H1 (cell line): ENCODE measurements around the gene TACC2. TPM values are rescaled to one million over a fixed set of nuclear protein-coding genes. Genes with fewer than 3 reads are reported as not detected.
A peak's percentile ranks its signal among the peaks of the same experiment; 100 is the strongest.

Source experiments
- CTCF ChIA-PET: fragments of 300-600 bp; sonication (Branson Sonifier 250); formaldehyde crosslinking; loops from one replicate; lab custom pipeline; 2021; ENCODE audit not compliant: partially characterized antibody; lab: Charles Lee
- POLR2A ChIA-PET: fragments of 300-600 bp; sonication (Branson Sonifier 250); formaldehyde crosslinking; loops from one replicate; lab custom pipeline; 2021; ENCODE audit warnings: inconsistent platforms; ENCODE audit not compliant: partially characterized antibody; lab: Charles Lee
- DNase-seq, 2 experiments: peaks; one replicate each; pipeline versions ENCODE4 v3.0.0 to v3.0.0-alpha.2; 2010 to 2022; ENCODE audit warnings: low spot score in 2 of 2, low read depth in 1 of 2, mixed read lengths in 1 of 2
- FAIRE-seq: peaks from 2 replicates; lab custom pipeline; 2011; peaks lifted over from hg19 to GRCh38; lab: Jason Lieb, UNC
- H2AFZ ChIP-seq: 2 replicates; pipeline ENCODE4 v1.8.1; 2012; ENCODE audit warnings: low read length, inconsistent platforms
- H2AK5ac ChIP-seq: 2 replicates; pipeline ENCODE4 v1.6.1; 2013; ENCODE audit warnings: low read depth, low read length
- H2BK120ac ChIP-seq: replicated peaks from 2 replicates; pipeline ENCODE3; 2013; ENCODE audit warnings: low read depth, low read length, inconsistent platforms
- H2BK12ac ChIP-seq: 2 replicates; pipeline ENCODE4 v1.6.1; 2013; ENCODE audit warnings: low read depth, low read length
- H2BK15ac ChIP-seq: 2 replicates; pipeline ENCODE4 v1.6.1; 2013; ENCODE audit warnings: low read length
- H2BK20ac ChIP-seq: 2 replicates; pipeline ENCODE4 v1.6.1; 2013; ENCODE audit warnings: low read length
- H2BK5ac ChIP-seq: 2 replicates; pipeline ENCODE4 v1.6.1; 2013; ENCODE audit warnings: low read depth, low read length
- H3K14ac ChIP-seq: 2 replicates; pipeline ENCODE4 v1.6.1; 2013; ENCODE audit warnings: inconsistent platforms; ENCODE audit not compliant: insufficient read length
- H3K18ac ChIP-seq: 2 replicates; pipeline ENCODE4 v1.6.1; 2013; ENCODE audit warnings: low read length; ENCODE audit errors: extremely low read depth
- H3K23ac ChIP-seq: 2 replicates; pipeline ENCODE4 v1.6.1; 2013; ENCODE audit warnings: inconsistent platforms; ENCODE audit not compliant: insufficient read length
- H3K23me2 ChIP-seq: 2 replicates; pipeline ENCODE4 v1.6.1; 2013; ENCODE audit warnings: low read depth, low read length
- H3K27ac ChIP-seq: 2 replicates; pipeline ENCODE4 v1.6.1; 2011; ENCODE audit warnings: low read depth, low read length, inconsistent platforms
- H3K27me3 ChIP-seq, 4 experiments: replicated peaks in 1 of 4; 1 replicate in 1 of 4; 2 replicates in 3 of 4; pipeline versions ENCODE4 v1.6.1 to v1.8.1; 2011 to 2013; ENCODE audit warnings: low read length in 3 of 4, mild to moderate bottlenecking in 3 of 4, inconsistent platforms in 2 of 4, mixed read lengths in 2 of 4, moderate library complexity in 1 of 4; ENCODE audit not compliant: control insufficient read depth in 3 of 4, insufficient read depth in 3 of 4; ENCODE audit errors: extremely low read depth in 1 of 4
- H3K36me3 ChIP-seq, 4 experiments: 2 replicates each; pipeline versions ENCODE4 v1.6.1 to v1.8.1; 2011 to 2013; ENCODE audit warnings: mild to moderate bottlenecking in 4 of 4, low read length in 3 of 4, moderate library complexity in 2 of 4, control low read depth in 1 of 4, inconsistent platforms in 1 of 4; ENCODE audit not compliant: insufficient read depth in 4 of 4, control insufficient read depth in 2 of 4
- H3K4ac ChIP-seq: replicated peaks from 2 replicates; pipeline ENCODE3; 2013; ENCODE audit warnings: low read length, low read depth, mixed read lengths, inconsistent platforms; ENCODE audit not compliant: insufficient read length
- H3K4me1 ChIP-seq, 4 experiments: replicated peaks in 1 of 4; 1 replicate in 1 of 4; 2 replicates in 3 of 4; pipeline versions ENCODE4 v1.6.1 to v1.8.1; 2011 to 2013; ENCODE audit warnings: low read length in 3 of 4, inconsistent platforms in 2 of 4, mixed read lengths in 1 of 4; ENCODE audit not compliant: insufficient read depth in 4 of 4, control insufficient read depth in 3 of 4
- H3K4me2 ChIP-seq, 2 experiments: 2 replicates each; pipeline versions ENCODE4 v1.6.1 to v1.8.1; 2011 to 2013; ENCODE audit warnings: low read depth in 2 of 2, low read length in 2 of 2, control low read depth in 1 of 2, inconsistent platforms in 1 of 2, mild to moderate bottlenecking in 1 of 2; ENCODE audit not compliant: insufficient read depth in 1 of 2
- H3K4me3 ChIP-seq, 4 experiments: fragments of 200-600, 300-600 bp in 1 of 4; sonication (generic), shearing (Covaris generic), sonication (Bioruptor Twin) in 1 of 4; 2 replicates each; pipeline versions ENCODE4 v1.5.1 to v1.8.1; 2011 to 2016; ENCODE audit warnings: low read length in 4 of 4, low read depth in 3 of 4, control low read depth in 2 of 4, inconsistent platforms in 2 of 4, mild to moderate bottlenecking in 2 of 4, mixed read lengths in 1 of 4, moderate library complexity in 1 of 4; ENCODE audit not compliant: insufficient read depth in 2 of 4; ENCODE audit errors: extremely low read depth in 1 of 4
- H3K56ac ChIP-seq: replicated peaks from 2 replicates; pipeline ENCODE3; 2013; ENCODE audit warnings: low read depth, mild to moderate bottlenecking, mixed read lengths, low read length, inconsistent platforms; ENCODE audit not compliant: insufficient read length
- H3K79me1 ChIP-seq: 2 replicates; pipeline ENCODE4 v1.6.1; 2013; ENCODE audit warnings: low read depth, low read length, control low read depth
- H3K79me2 ChIP-seq, 2 experiments: 2 replicates each; pipeline versions ENCODE4 v1.6.1 to v1.8.1; 2012 to 2013; ENCODE audit warnings: low read length in 2 of 2, mild to moderate bottlenecking in 2 of 2, inconsistent platforms in 1 of 2; ENCODE audit not compliant: insufficient read depth in 2 of 2, control insufficient read depth in 1 of 2
- H3K9ac ChIP-seq, 4 experiments: replicated peaks in 1 of 4; 1 replicate in 1 of 4; 2 replicates in 3 of 4; pipeline versions ENCODE4 v1.6.1 to v1.8.1; 2011 to 2013; ENCODE audit warnings: low read depth in 3 of 4, low read length in 3 of 4, control low read depth in 2 of 4, mild to moderate bottlenecking in 2 of 4, moderate library complexity in 2 of 4, inconsistent platforms in 1 of 4; ENCODE audit errors: extremely low read depth in 1 of 4
- H3K9me3 ChIP-seq, 2 experiments: 2 replicates each; pipeline versions ENCODE4 v1.6.1 to v1.8.1; 2012 to 2013; ENCODE audit warnings: mild to moderate bottlenecking in 2 of 2, moderate library complexity in 2 of 2, control low read depth in 1 of 2, inconsistent platforms in 1 of 2, low read depth in 1 of 2, low read length in 1 of 2, mixed read lengths in 1 of 2; ENCODE audit not compliant: insufficient read depth in 2 of 2
- H4K20me1 ChIP-seq, 2 experiments: replicated peaks in 1 of 2; 2 replicates each; pipeline versions ENCODE3 to v1.8.1; 2011 to 2013; ENCODE audit warnings: inconsistent platforms in 2 of 2, low read length in 2 of 2, mild to moderate bottlenecking in 1 of 2; ENCODE audit not compliant: insufficient read depth in 2 of 2, control insufficient read depth in 1 of 2
- H4K5ac ChIP-seq: 2 replicates; pipeline ENCODE4 v1.6.1; 2013; ENCODE audit warnings: low read length, low read depth, mixed read lengths, inconsistent platforms; ENCODE audit not compliant: insufficient read length
- H4K8ac ChIP-seq: 2 replicates; pipeline ENCODE4 v1.8.0; 2013; ENCODE audit warnings: mild to moderate bottlenecking, moderate library complexity, low read length, inconsistent platforms; ENCODE audit not compliant: insufficient read depth; ENCODE audit errors: extremely low read depth
- H4K91ac ChIP-seq: replicated peaks from 2 replicates; pipeline ENCODE3; 2013; ENCODE audit warnings: low read length, mixed read lengths, inconsistent platforms; ENCODE audit not compliant: insufficient read length
- KDM1A ChIP-seq: fragments of 200-600, 300-600 bp; sonication (generic); IDR thresholded peaks from 2 replicates; pipeline ENCODE4 v1.7.1; 2016; ENCODE audit warnings: mild to moderate bottlenecking, low read length, borderline replicate concordance
- MAX ChIP-seq: IDR thresholded peaks from 2 replicates; pipeline ENCODE4 v1.6.1; 2012; ENCODE audit warnings: inconsistent platforms
- WGBS, 2 experiments: shearing (Covaris generic) in 1 of 2; methylation state at CpG; one replicate each; pipeline versions ENCODE4 v1.1.6 to v1.1.7; 2013 to 2015; ENCODE audit warnings: low lambda C conversion rate in 2 of 2, mixed read lengths in 2 of 2, inconsistent platforms in 1 of 2, low coverage in 1 of 2, missing lambda C conversion rate in 1 of 2; ENCODE audit not compliant: insufficient replicate concordance in 2 of 2, insufficient coverage in 1 of 2, insufficient read length in 1 of 2; ENCODE audit errors: extremely low coverage in 1 of 2, missing lambda C conversion rate in 1 of 2; 5-methylcytosine and 5-hydroxymethylcytosine counted together
- polyA plus RNA-seq, 7 experiments: library from polyadenylated mRNA; depleted of rRNA in 3 of 7; stranded (reverse) in 5 of 7; unstranded in 2 of 7; fragments of >200 nt in 5 of 7; fragments of 200-250 nt in 2 of 7; gene quantifications; 1 replicate in 5 of 7; 2 replicates in 1 of 7; 4 replicates in 1 of 7; pipeline versions ENCODE4 v1.2.1 to v1.2.3, GENCODE V29; 2011 to 2013; ENCODE audit warnings: missing spikeins in 2 of 7, mixed read lengths in 2 of 7
- total RNA-seq: library from RNA; stranded (reverse); fragmentation: NEBNext Ultra II Directional; extraction: Animal tissue kit (Norgen Biotek cat#: 25700); gene quantifications from 2 replicates; pipeline ENCODE4 v1.2.1, GENCODE V29; 2021

The TACC2 gene
- total and polyA plus RNA-seq, 2 of the 8 experiments (the other 6 are each of a cell fraction or from before 2014, with no cell fraction given): 21.2 to 46.6 TPM

GRCh38 chr10:122181041-122181732 lies 192.2 kb downstream of the TACC2 start:
- H3K79me2 ChIP-seq: peaks cover 3 to 93% of the 10 kb centered on the region in 2 experiments; a peak in 3 of 4 replicates

More at GRCh38 chr10:122181041-122181732, 192.2 kb downstream of the TACC2 start:
- FAIRE-seq (no peak), DNase-seq (no peak)
- Histone ChIP-seq H2BK20ac (no peak overlapping the region), H2AFZ (no peak overlapping the region), H3K27me3 (no peaks in the 10 kb centered on the region), H3K4ac (no peak overlapping the region), H3K18ac (no peak overlapping the region), H4K91ac (no peak overlapping the region), H3K36me3 (no peaks in the 10 kb centered on the region), H3K4me2 (peak overlapping the region; percentile 35 to 48; a peak in 3 of 4 replicates), H2BK12ac (peak overlapping the region; percentile 64; the same call in 1 of the 2 replicates), H3K9ac (no peak overlapping the region), H3K23me2 (no peaks in the 10 kb centered on the region), H4K8ac (no peak overlapping the region), H3K79me1 (peaks cover 16% of the 10 kb centered on the region), H3K56ac (no peak overlapping the region), H2BK15ac (0 out of 2 replicates have a peak overlapping the region, but pooled peaks have one; percentile 7), H3K4me1 (peaks cover 20 to 53% (median 37%) of the 10 kb centered on the region in 4 experiments), H2AK5ac (0 out of 2 replicates have a peak overlapping the region, but pooled peaks have one; percentile 3), H2BK5ac (peak overlapping the region; percentile 57; the same call in 1 of the 2 replicates), H3K4me3 (peak overlapping the region in 1 of 4 experiments; percentile 17; a peak in 2 of 8 replicates), H3K27ac (0 out of 2 replicates have a peak overlapping the region, but pooled peaks have one; percentile 32), H3K14ac (no peak overlapping the region), H3K9me3 (no peaks in the 10 kb centered on the region), H3K23ac (no peak overlapping the region), H4K5ac (no peak overlapping the region), H4K20me1 (peaks cover 5 to 11% of the 10 kb centered on the region in 2 experiments), H2BK120ac (peak overlapping the region; percentile 58)
- ChIA-PET POLR2A (interaction anchor here (21.8 kb wide), 1 partner anchor 14 kb away, joined by 237 read pairs; no protein-coding TSS in a partner anchor), CTCF (interaction anchor here (1.1 to 1.6 kb wide), 5 partner anchors 10 to 31 kb away, joined by 3 to 7 read pairs (median 4); no protein-coding TSS in a partner anchor)
- TF ChIP-seq MAX: no peak
- peak; percentile 59; the same call in 1 of the 2 replicates for TF ChIP-seq KDM1A
- WGBS, 2 experiments: 80 to 100% methylated on average over 1 to 5 of the region's 5 CpGs
